Astrocyte of the cerebellum (primary cell): ENCODE results near the gene OR13J1.
A peak's percentile ranks its signal among the peaks of the same experiment; 100 is the strongest.

Experiments
- DNase-seq: peaks from one replicate; pipeline ENCODE4 v3.0.0-alpha.2; 2011; ENCODE audit warnings: low read depth
- H3K4me3 ChIP-seq: 2 replicates; pipeline ENCODE4 v1.5.1; 2011; ENCODE audit warnings: mild to moderate bottlenecking, low read depth, low read length, moderate library complexity
- CTCF ChIP-seq: IDR thresholded peaks from 2 replicates; pipeline ENCODE4 v1.5.1; 2012; ENCODE audit warnings: low read length, low read depth, moderate library complexity, mild to moderate bottlenecking; ENCODE audit errors: missing control alignments
- in situ Hi-C: cut with HindIII; loops from 2 replicates; pipeline ENCODE4 v1.10.0; 2017; ENCODE audit warnings: low sequenced_read_pairs

Gene OR13J1

DNA sequence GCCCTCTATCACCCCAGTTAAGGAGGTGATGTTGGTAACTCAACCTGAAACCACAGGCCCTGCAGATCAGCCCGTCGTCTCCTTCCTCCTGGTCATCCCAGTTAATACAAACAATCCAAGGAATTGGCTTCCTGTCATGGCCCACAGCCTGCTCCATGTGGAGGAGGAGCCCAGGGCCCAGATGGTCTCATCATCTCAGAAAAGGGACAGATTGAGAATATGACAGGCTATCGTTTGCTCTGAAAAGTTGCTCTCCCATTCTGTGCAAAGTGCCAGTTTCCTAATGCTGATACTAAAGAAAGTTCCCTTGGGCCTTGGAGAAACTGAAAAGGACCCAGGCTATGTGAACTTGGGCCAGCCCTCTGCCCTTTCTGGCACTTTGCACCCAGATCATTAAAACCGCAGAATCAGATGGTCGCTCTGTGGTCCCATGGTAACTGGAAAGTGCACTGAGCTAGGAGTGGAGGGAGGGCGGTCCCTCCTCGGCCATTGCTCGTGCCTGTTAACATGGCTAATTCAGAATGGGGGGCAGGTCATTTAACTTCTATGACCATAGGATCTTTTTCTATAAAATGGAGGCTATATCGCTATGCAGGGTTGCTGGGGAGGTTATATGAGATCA, 38.4 kb upstream of the OR13J1 start:
- H3K4me3 ChIP-seq: no peak overlapping the region
- TF ChIP-seq CTCF: no peak
- no peak for DNase-seq
- in situ Hi-C loops: loop anchor here (10.0 kb wide), 1 partner anchor 116 kb away; no protein-coding TSS in a partner anchor

- no peak for TF ChIP-seq CTCF
- in situ Hi-C loops: loop anchor here (10.0 kb wide), 1 partner anchor 117 kb away; no protein-coding TSS in a partner anchor
- H3K4me3 ChIP-seq: peak overlapping the region; percentile 1
- peak; percentile 78 for DNase-seq
These were observed 37.7 kb upstream of the OR13J1 start for GRCh38 chr9:35907711-35908503.

- in situ Hi-C loops: loop anchor here (10.0 kb wide), 1 partner anchor 118 kb away; no protein-coding TSS in a partner anchor
- peak; percentile 60 for DNase-seq
- TF ChIP-seq CTCF: peak; percentile 1
- peak overlapping the region; percentile 1 for H3K4me3 ChIP-seq
These were observed 36.9 kb upstream of the OR13J1 start for GRCh38 chr9:35906923-35907699.

- TF ChIP-seq CTCF: no peak
- H3K4me3 ChIP-seq: no peak within 1 kb of the TSS
- in situ Hi-C loops: loop anchor here (10.0 kb wide), 1 partner anchor 119 kb away; no protein-coding TSS in a partner anchor
- DNase-seq: peak; percentile 90
These were observed 35.9 kb upstream of the OR13J1 start, which contains the start of gene HRCT1 for GRCh38 chr9:35905912-35906679. Gene HRCT1, plus strand, starts transcription at chr9:35906202. Its CDS starts 86 bp downstream, at chr9:35906288.

DNA sequence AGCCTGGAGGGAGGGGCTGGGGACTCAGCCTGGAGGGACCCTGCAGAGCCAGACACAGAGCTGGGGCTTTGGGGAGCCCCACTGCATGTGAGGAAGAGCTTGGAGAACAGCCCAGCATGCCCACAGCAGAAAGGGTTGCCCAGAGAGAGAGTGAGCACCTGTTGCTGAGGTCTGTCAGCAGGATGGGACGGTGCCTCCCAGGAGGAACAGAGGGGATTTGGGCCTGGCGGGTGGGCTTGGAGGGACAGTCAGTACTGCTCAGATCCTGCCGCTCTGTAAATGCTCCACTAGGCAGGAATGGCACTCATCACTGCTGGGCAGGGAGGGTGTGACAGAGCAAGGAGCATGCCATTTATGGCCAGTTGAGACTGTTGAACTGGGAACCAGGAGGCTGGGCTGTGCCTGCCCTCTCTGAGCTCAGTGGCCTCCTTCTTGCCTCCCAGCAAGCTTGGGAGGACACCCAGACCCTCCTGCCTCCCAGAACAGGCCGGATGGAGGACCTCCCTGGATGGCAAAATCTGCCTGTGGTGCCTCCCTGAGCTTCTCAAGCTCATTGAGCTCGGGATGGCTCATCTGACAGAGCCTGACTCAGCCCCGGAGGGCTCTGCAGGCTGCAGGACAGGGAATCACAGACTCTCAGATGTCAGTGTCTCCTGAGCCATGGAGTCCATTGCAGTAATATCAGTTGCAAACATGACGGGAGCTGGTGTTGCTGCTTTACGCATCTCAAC, 35.0 kb upstream of the OR13J1 start:
- DNase-seq: no peak
- no peak overlapping the region for H3K4me3 ChIP-seq
- in situ Hi-C loops: loop anchor here (10.0 kb wide), 1 partner anchor 120 kb away; no protein-coding TSS in a partner anchor
- no peak for TF ChIP-seq CTCF
